ENCODE measurements around the gene ULK4. TPM values are rescaled to one million over a fixed set of nuclear protein-coding genes. Genes with fewer than 3 reads are reported as not detected.

Gene ULK4
- total and polyA plus RNA-seq, 2 experiments from 2014 or later, result 1.8 to 3.7 TPM

DNA sequence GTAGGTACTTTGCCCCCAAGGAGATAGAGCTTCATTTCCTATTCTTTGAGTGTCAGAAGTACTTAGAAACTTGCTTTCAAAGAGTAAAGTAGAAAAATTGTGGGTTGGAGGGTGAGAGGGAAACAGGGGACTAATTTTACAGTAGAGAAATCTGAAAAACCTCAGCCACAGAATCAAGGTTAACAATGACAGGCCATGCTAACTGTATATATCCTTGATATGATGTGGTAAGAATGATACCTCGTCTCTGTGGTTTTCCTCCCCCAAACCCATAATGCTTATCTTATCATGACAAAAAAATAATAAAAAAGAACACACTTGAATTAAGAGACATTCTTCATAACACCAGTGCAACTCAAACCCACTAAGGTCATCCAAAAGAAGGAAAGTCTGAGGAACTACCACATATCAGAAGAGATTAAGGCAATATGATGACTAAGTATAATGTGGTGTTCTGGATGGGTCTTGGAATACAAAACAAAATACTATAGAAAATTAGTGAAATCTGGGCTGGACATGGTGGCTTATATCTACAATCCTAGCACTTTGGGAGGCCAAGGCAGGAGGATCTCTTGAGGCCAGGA is 360.4 kb downstream of the ULK4 start:
- no peak overlapping the region for H3K27ac ChIP-seq
- DNase-seq (ENCODE audit: low read depth in 1 of 2, low spot score in 1 of 2), result peak in 1 of 2 donors; percentile 22
- no peaks in the 10 kb centered on the region for H3K27me3 ChIP-seq
- H3K9me3 ChIP-seq (ENCODE audit: low read depth), result no peaks in the 10 kb centered on the region
- TF ChIP-seq, protein P1, sequence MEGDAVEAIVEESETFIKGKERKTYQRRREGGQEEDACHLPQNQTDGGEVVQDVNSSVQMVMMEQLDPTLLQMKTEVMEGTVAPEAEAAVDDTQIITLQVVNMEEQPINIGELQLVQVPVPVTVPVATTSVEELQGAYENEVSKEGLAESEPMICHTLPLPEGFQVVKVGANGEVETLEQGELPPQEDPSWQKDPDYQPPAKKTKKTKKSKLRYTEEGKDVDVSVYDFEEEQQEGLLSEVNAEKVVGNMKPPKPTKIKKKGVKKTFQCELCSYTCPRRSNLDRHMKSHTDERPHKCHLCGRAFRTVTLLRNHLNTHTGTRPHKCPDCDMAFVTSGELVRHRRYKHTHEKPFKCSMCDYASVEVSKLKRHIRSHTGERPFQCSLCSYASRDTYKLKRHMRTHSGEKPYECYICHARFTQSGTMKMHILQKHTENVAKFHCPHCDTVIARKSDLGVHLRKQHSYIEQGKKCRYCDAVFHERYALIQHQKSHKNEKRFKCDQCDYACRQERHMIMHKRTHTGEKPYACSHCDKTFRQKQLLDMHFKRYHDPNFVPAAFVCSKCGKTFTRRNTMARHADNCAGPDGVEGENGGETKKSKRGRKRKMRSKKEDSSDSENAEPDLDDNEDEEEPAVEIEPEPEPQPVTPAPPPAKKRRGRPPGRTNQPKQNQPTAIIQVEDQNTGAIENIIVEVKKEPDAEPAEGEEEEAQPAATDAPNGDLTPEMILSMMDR (IDR thresholded peaks at IDR 0.05; ENCODE audit: low read depth, low read length), result no peak
- H3K4me1 ChIP-seq (ENCODE audit: low read depth), result no peaks in the 10 kb centered on the region
- H3K36me3 ChIP-seq, result no peaks in the 10 kb centered on the region
- H3K4me3 ChIP-seq, result no peak overlapping the region

GRCh38 chr3:41600616-41601015 is 361.3 kb downstream of the ULK4 start:
- DNase-seq (ENCODE audit: low read depth in 1 of 2, low spot score in 1 of 2), result peak in 1 of 2 donors; percentile 43
- H3K4me1 ChIP-seq (ENCODE audit: low read depth), result no peaks in the 10 kb centered on the region
- no peaks in the 10 kb centered on the region for H3K9me3 ChIP-seq (ENCODE audit: low read depth)
- no peak overlapping the region for H3K4me3 ChIP-seq
- no peaks in the 10 kb centered on the region for H3K27me3 ChIP-seq
- H3K27ac ChIP-seq, result no peak overlapping the region
- TF ChIP-seq, protein P1 (IDR thresholded peaks at IDR 0.05; ENCODE audit: low read depth, low read length), result no peak
- H3K36me3 ChIP-seq, result no peaks in the 10 kb centered on the region

DNA sequence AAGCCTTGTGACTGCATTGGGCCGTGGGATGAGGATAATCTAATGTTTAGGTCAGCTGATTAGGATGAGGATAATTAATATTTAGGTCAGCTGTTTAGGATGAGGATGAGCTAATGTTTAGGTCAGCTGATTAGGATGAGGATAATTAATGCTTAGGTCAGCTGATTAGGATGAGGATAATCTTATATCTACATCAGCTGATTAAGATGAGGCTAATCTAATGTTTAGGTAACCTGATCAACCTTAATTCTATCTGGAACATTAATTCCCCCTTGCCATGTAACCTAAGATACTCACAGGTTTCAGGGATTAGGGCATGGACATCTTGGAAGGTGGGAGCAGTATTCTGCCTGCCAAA is 362.8 kb downstream of the ULK4 start:
- TF ChIP-seq, protein P1 (IDR thresholded peaks at IDR 0.05; ENCODE audit: low read depth, low read length), result no peak
- Histone ChIP-seq H3K27ac (no peak overlapping the region), H3K9me3 (ENCODE audit: low read depth) (no peaks in the 10 kb centered on the region), H3K36me3 (no peaks in the 10 kb centered on the region), H3K4me1 (ENCODE audit: low read depth) (no peaks in the 10 kb centered on the region), H3K27me3 (no peaks in the 10 kb centered on the region), H3K4me3 (no peak overlapping the region)
- DNase-seq (ENCODE audit: low read depth in 1 of 2, low spot score in 1 of 2), result no peak

DNA sequence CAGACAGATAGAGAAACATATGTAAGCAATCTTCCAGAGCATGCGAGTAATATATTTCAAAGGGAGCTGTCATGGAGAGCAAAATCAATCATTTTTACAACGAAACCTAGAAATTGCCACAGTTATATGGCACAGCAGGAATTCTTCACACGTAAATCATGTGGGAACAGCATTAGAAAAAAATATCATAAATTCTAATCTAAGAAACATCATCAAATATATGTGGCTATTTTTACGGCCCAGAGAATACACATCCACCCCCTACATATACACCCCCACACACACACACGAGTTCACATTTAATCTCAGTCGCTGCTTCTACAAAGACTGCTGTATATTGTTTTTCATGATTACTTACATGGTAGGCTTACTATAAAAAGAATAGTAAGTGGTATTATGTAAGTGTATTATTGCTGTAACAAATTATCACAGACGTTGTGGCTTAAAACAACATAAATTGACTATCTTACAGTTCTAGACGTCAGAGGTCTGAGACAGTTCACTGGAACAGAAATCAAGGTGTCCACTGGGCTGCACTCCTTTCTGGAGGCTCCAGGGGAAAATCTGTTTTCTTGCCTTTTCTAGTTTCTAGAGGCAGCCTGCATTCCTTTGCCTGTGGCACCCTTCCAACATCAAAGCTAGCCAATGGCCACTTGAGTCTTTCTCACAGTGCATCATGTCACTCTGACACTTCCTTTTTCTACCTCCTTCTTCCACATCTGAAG is 363.3 kb downstream of the ULK4 start:
- DNase-seq (ENCODE audit: low read depth in 1 of 2, low spot score in 1 of 2), result peak in 1 of 2 donors; percentile 59
- H3K27me3 ChIP-seq, result no peaks in the 10 kb centered on the region
- no peak overlapping the region for H3K27ac ChIP-seq
- TF ChIP-seq, protein P1 (IDR thresholded peaks at IDR 0.05; ENCODE audit: low read depth, low read length), result no peak
- H3K9me3 ChIP-seq (ENCODE audit: low read depth), result no peaks in the 10 kb centered on the region
- H3K4me3 ChIP-seq, result no peak overlapping the region
- no peaks in the 10 kb centered on the region for H3K4me1 ChIP-seq (ENCODE audit: low read depth)
- no peaks in the 10 kb centered on the region for H3K36me3 ChIP-seq

DNA sequence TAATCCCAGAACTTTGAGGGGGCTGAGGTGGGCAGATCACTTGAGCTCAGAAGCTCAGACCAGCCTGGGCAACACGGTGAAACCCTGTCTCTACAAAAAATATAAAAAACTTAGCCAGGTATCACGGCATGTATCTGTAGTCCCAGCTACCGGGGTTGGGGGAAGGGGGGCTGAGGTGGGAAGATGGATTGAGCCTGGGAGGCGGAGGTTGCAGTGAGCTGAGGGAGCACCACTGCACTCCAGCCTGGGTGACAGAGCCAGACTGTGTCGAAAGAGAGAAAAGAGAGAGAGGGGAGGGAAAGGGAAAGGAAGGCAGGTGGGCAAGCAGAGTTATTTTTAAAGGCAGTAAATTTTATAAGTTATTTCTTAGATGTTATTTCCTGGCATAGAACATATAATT is 368.1 kb downstream of the ULK4 start:
- Histone ChIP-seq H3K27me3 (no peaks in the 10 kb centered on the region), H3K27ac (no peak overlapping the region)

More for the DNA sequence above, 368.1 kb downstream of the ULK4 start:
- TF ChIP-seq, protein P1 (IDR thresholded peaks at IDR 0.05; ENCODE audit: low read depth, low read length), result no peak
- H3K36me3 ChIP-seq, result no peaks in the 10 kb centered on the region
- no peaks in the 10 kb centered on the region for H3K9me3 ChIP-seq (ENCODE audit: low read depth)
- no peak overlapping the region for H3K4me3 ChIP-seq
- H3K4me1 ChIP-seq (ENCODE audit: low read depth), result no peaks in the 10 kb centered on the region
- DNase-seq (ENCODE audit: low read depth in 1 of 2, low spot score in 1 of 2), result no peak

Data from cardiac muscle cell (in vitro differentiated cells and primary cell).